Left lung (tissue), 10 donors: ENCODE data around the gene TMEM47. TPM values are rescaled to one million over a fixed set of nuclear protein-coding genes. Genes with fewer than 3 reads are reported as not detected.

Source experiments
- ATAC-seq: fragments of 200-7000 bp; cut with Tn5 transposase; one replicate; pipeline ENCODE4 v1.9.1; 2020; ENCODE audit warnings: moderate library complexity
- DNase-seq, 4 donors: peaks; one replicate each; pipeline ENCODE4 v3.0.0-alpha.2; 2013 to 2020
- H3K27ac ChIP-seq, 2 donors: fragments of 200-600 bp; sonication (generic) in 1 of 2; one replicate each; pipeline versions ENCODE4 v1.5.0 to v1.8.0; 2020 to 2021
- H3K27me3 ChIP-seq, 2 donors: fragments of 200-600 bp; sonication (generic) in 1 of 2; one replicate each; pipeline versions ENCODE4 v1.5.0 to v1.8.0; 2020 to 2021
- H3K36me3 ChIP-seq, 2 donors: fragments of 200-600 bp; sonication (generic) in 1 of 2; one replicate each; pipeline versions ENCODE4 v1.5.0 to v1.8.0; 2020 to 2021
- H3K4me1 ChIP-seq, 2 donors: fragments of 200-600 bp; one replicate each; pipeline ENCODE4 v1.8.0; 2021
- H3K4me3 ChIP-seq, 2 donors: fragments of 200-600 bp; sonication (generic) in 1 of 2; one replicate each; pipeline versions ENCODE4 v1.5.0 to v1.8.0; 2020 to 2021; ENCODE audit warnings: mild to moderate bottlenecking in 1 of 2
- H3K9me3 ChIP-seq, 2 donors: fragments of 200-600 bp; sonication (generic) in 1 of 2; one replicate each; pipeline versions ENCODE4 v1.5.0 to v1.8.0; 2020 to 2021
- intact Hi-C, 2 donors: fragments of 100-400 bp; cut with DNase I; formaldehyde crosslinking; loops; one replicate each; pipeline versions ENCODE4 v1.11.2 to v1.14.2; 2022
- polyA plus RNA-seq, 6 donors: library from polyadenylated mRNA; unstranded; fragments of 120-200 nt; gene quantifications; one replicate each; pipeline ENCODE4 v1.2.1, GENCODE V29; 2013; ENCODE audit not compliant: insufficient read length in 6 of 6
- total RNA-seq, 2 donors: library from RNA; stranded (reverse); fragmentation: NEBNext Ultra II Directional; extraction: Animal tissue kit (Norgen Biotek cat#: 25700); gene quantifications; one replicate each; pipeline ENCODE4 v1.2.1, GENCODE V29; 2021
- TF ChIP-seq, protein P1 (sequence below), 2 donors: fragments of 200-600 bp; sonication (generic) in 1 of 2; IDR thresholded peaks; one replicate each; pipeline versions ENCODE4 v1.5.0 to v1.8.0; 2021; ENCODE audit warnings: antibody characterized with exemption in 2 of 2
- donor health status: DM: no; HTN: yes; CAD: no.
- donor health status: DM: no; HTN: no; CAD: no.

TMEM47 gene
- total and polyA plus RNA-seq, 8 donors = 20.0 to 41.4 (median 32.5) TPM

DNA sequence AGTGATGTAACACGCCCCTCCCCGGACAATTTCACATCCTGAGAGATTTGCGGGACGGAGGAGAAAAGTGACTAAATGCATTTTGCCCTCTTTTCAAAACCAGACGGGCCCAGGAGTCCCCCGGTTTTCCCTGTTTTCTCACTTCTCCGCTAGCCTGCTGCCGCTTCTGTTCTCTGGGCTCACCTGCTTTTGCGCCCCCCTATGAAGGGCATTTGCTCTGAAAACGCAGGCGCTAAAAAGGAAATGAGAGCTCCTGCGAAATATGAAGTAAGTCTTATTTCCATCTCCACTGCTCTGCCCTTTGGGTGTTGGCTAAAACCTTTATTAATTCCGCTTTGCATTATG, 613 bp upstream of the TMEM47 start:
- peaks cover 8 to 34% of the 10 kb centered on the region in 2 donors for H3K27me3 ChIP-seq
- no peak overlapping the region for H3K27ac ChIP-seq
- peak overlapping the region; percentile 41 to 43 for H3K4me3 ChIP-seq
- ATAC-seq = no peak
- TF ChIP-seq, protein P1, sequence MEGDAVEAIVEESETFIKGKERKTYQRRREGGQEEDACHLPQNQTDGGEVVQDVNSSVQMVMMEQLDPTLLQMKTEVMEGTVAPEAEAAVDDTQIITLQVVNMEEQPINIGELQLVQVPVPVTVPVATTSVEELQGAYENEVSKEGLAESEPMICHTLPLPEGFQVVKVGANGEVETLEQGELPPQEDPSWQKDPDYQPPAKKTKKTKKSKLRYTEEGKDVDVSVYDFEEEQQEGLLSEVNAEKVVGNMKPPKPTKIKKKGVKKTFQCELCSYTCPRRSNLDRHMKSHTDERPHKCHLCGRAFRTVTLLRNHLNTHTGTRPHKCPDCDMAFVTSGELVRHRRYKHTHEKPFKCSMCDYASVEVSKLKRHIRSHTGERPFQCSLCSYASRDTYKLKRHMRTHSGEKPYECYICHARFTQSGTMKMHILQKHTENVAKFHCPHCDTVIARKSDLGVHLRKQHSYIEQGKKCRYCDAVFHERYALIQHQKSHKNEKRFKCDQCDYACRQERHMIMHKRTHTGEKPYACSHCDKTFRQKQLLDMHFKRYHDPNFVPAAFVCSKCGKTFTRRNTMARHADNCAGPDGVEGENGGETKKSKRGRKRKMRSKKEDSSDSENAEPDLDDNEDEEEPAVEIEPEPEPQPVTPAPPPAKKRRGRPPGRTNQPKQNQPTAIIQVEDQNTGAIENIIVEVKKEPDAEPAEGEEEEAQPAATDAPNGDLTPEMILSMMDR (IDR thresholded peaks at IDR 0.05) = no peak
- intact Hi-C loops = no loop called here
- DNase-seq = no peak
- no peaks in the 10 kb centered on the region for H3K4me1 ChIP-seq
- H3K36me3 ChIP-seq = no peaks in the 10 kb centered on the region
- no peaks in the 10 kb centered on the region for H3K9me3 ChIP-seq

- no peaks in the 10 kb centered on the region for H3K36me3 ChIP-seq
- H3K9me3 ChIP-seq = no peaks in the 10 kb centered on the region
- peak overlapping the region; percentile 41 to 43 for H3K4me3 ChIP-seq
- no peak for ATAC-seq
- TF ChIP-seq, protein P1 (IDR thresholded peaks at IDR 0.05) = no peak
- no peaks in the 10 kb centered on the region for H3K4me1 ChIP-seq
- intact Hi-C loops = no loop called here
- DNase-seq = peak in 1 of 4 donors; percentile 58
- peaks cover 8 to 34% of the 10 kb centered on the region in 2 donors for H3K27me3 ChIP-seq
- peak overlapping the region; percentile 18 to 69 for H3K27ac ChIP-seq
Observed at GRCh38 chrX:34656467-34656841, 631 bp downstream of the TMEM47 start.

GRCh38 chrX:34655501-34656455, 1.3 kb downstream of the TMEM47 start:
- H3K27ac ChIP-seq = peak overlapping the region in 1 of 2 donors; percentile 69
- intact Hi-C loops = no loop called here
- DNase-seq (no peak), ATAC-seq (no peak)
- H3K27me3 ChIP-seq = peaks cover 8 to 34% of the 10 kb centered on the region in 2 donors
- peak overlapping the region; percentile 41 to 43 for H3K4me3 ChIP-seq
- H3K4me1 ChIP-seq = no peaks in the 10 kb centered on the region
- TF ChIP-seq, protein P1 (IDR thresholded peaks at IDR 0.05) = no peak
- no peaks in the 10 kb centered on the region for H3K36me3 ChIP-seq
- H3K9me3 ChIP-seq = no peaks in the 10 kb centered on the region

DNA sequence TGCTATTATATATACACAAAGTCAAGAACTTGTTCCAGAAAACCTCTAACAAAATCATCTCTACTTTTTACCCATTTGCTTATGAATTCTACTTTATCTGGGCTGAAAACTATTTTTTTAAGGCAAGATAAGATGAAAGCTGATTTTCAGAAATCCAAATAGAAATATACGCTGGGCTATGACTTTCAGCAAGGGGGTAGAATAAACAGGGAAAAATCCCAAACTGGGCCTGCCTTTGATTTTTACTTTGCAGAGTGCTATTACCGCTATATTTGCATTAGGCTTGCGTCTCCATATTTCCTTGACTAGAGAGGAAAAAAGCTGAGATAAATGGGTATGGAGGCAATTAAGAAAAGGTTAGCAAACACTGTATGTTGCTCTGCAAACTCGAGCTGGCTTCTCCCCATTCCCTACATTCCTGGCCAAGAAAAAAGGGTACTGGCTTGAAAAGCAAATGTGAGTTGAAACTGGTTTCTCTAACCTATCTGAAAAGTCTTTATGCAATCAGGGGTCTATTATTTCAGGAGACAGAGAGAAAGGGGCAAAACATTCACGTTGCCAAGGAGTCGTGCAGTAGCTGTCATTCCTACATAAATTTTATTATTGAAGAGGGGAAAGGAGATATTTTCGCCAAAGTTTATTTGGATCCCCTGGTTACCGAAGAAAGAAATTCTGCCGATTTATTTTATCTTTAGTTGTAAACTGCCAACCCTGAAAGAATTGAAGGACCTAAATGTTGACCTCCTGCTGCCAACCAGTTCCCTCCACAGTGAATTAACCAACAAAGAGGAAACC, 2.2 kb downstream of the TMEM47 start:
- Histone ChIP-seq H3K27me3 (peaks cover 8 to 34% of the 10 kb centered on the region in 2 donors), H3K4me1 (no peaks in the 10 kb centered on the region), H3K4me3 (peak overlapping the region; percentile 41 to 43), H3K27ac (peak overlapping the region in 1 of 2 donors; percentile 69), H3K36me3 (no peaks in the 10 kb centered on the region), H3K9me3 (no peaks in the 10 kb centered on the region)
- no peak for ATAC-seq
- intact Hi-C loops = no loop called here
- TF ChIP-seq, protein P1 (IDR thresholded peaks at IDR 0.05) = no peak
- no peak for DNase-seq

DNA sequence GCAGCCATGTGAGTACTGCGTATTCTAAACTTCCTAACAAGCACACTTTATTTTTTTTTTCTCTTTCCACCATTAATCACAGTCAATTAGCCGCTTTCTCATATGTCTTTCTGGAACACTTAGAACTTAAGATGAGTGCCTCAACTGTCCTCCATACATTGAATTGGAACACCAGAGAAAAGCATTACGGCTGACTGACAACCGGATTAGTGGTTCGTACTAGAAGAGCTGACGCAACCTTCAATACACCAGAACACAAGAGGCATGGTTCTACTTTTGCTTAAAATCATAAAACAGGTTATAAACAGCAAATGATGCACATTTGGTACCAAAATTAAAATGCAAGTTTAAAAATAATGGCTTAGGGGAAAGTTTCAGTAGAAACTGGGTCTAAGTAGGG, 3.3 kb downstream of the TMEM47 start:
- ATAC-seq (no peak), DNase-seq (no peak)
- no peaks in the 10 kb centered on the region for H3K36me3 ChIP-seq
- peak overlapping the region in 1 of 2 donors; percentile 69 for H3K27ac ChIP-seq
- H3K4me1 ChIP-seq = no peaks in the 10 kb centered on the region
- intact Hi-C loops = no loop called here
- H3K4me3 ChIP-seq = peak overlapping the region in 1 of 2 donors; percentile 43
- H3K27me3 ChIP-seq = peaks cover 8 to 34% of the 10 kb centered on the region in 2 donors
- TF ChIP-seq, protein P1 (IDR thresholded peaks at IDR 0.05) = no peak
- H3K9me3 ChIP-seq = no peaks in the 10 kb centered on the region
